OCI-LY1 (cell line): ENCODE data around the gene NUDT12.

Experiments
- EZH2 ChIP-seq: fragments of 200-600 bp; sonication (generic), shearing (Covaris generic); IDR thresholded peaks from 2 replicates; pipeline ENCODE4 v1.8.0; 2017; ENCODE audit warnings: borderline replicate concordance, mixed run types, mild to moderate bottlenecking, antibody characterized with exemption, low read length, moderate library complexity, mixed read lengths
- TF ChIP-seq, protein P1 (sequence below): fragments of 200-600 bp; sonication (generic), shearing (Covaris generic); IDR thresholded peaks from 2 replicates; pipeline ENCODE4 v1.5.1; 2017; ENCODE audit warnings: mild to moderate bottlenecking, antibody characterized with exemption, low read length, moderate library complexity, mixed read lengths

DNA sequence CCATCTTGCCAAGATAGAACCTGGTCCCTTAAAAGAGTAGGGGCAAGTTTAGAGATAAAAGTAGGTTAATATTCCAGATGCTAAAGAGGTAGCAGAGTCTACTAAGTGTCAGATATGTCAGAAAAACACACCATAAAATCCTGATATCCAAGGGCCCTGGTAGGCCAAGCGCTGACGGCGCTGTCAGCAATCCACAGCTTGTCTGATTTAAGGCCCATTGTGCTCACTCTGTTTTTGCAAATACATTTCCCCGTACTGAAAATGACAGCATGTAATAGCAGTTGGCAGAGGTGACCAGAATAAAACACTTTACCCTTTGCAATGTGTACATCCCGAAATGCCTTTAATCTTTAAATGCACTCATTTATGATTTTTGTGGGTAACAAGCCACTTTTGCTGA lies 9.9 kb upstream of the NUDT12 start:
- TF ChIP-seq, protein P1, sequence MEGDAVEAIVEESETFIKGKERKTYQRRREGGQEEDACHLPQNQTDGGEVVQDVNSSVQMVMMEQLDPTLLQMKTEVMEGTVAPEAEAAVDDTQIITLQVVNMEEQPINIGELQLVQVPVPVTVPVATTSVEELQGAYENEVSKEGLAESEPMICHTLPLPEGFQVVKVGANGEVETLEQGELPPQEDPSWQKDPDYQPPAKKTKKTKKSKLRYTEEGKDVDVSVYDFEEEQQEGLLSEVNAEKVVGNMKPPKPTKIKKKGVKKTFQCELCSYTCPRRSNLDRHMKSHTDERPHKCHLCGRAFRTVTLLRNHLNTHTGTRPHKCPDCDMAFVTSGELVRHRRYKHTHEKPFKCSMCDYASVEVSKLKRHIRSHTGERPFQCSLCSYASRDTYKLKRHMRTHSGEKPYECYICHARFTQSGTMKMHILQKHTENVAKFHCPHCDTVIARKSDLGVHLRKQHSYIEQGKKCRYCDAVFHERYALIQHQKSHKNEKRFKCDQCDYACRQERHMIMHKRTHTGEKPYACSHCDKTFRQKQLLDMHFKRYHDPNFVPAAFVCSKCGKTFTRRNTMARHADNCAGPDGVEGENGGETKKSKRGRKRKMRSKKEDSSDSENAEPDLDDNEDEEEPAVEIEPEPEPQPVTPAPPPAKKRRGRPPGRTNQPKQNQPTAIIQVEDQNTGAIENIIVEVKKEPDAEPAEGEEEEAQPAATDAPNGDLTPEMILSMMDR: no peak
- no peak for TF ChIP-seq EZH2
